Esophagus muscularis mucosa (tissue), 4 donors: Measurements from ENCODE around the gene PHYKPL. TPM values are rescaled to one million over a fixed set of nuclear protein-coding genes. Genes with fewer than 3 reads are reported as not detected.

Experiments
- DNase-seq: peaks from one replicate; pipeline ENCODE4 v3.0.0-alpha.2; 2017; ENCODE audit errors: extremely low spot score
- H3K27ac ChIP-seq, 4 donors: fragments of 200-600 bp; sonication (generic); replicated peaks in 1 of 4; 1 replicate in 3 of 4; 2 replicates in 1 of 4; pipeline ENCODE4 v1.5.1; 2016 to 2019; ENCODE audit warnings: mild to moderate bottlenecking in 1 of 4
- H3K27me3 ChIP-seq, 4 donors: fragments of 200-600 bp; sonication (generic); one replicate each; pipeline versions ENCODE4 v1.5.1 to v1.6.0; 2016 to 2019
- H3K36me3 ChIP-seq, 4 donors: fragments of 200-600 bp; sonication (generic); one replicate each; pipeline ENCODE4 v1.5.1; 2016 to 2019
- H3K4me1 ChIP-seq, 4 donors: fragments of 200-600 bp; sonication (generic); one replicate each; pipeline ENCODE4 v1.5.1; 2016 to 2019
- H3K4me3 ChIP-seq, 4 donors: fragments of 200-600 bp; sonication (generic); 1 replicate in 2 of 4; 2 replicates in 2 of 4; pipeline ENCODE4 v1.5.1; 2016 to 2019; ENCODE audit warnings: mild to moderate bottlenecking in 4 of 4, moderate library complexity in 1 of 4
- H3K9me3 ChIP-seq, 4 donors: fragments of 200-600 bp; sonication (generic); 1 replicate in 3 of 4; 2 replicates in 1 of 4; pipeline ENCODE4 v1.5.1; 2016 to 2019
- EP300 ChIP-seq: sonication (generic); formaldehyde crosslinking; IDR thresholded peaks from one replicate; pipeline ENCODE4 v1.6.1; 2017; ENCODE audit warnings: antibody characterized with exemption
- POLR2A ChIP-seq: fragments of 450-650 bp; IDR thresholded peaks from one replicate; pipeline ENCODE4 v1.6.1; 2017; ENCODE audit warnings: antibody characterized with exemption, moderate library complexity, mild to moderate bottlenecking, low read depth
- POLR2AphosphoS5 ChIP-seq, 2 donors: sonication (generic); formaldehyde crosslinking; IDR thresholded peaks; one replicate each; pipeline ENCODE4 v1.6.1; 2017; ENCODE audit warnings: antibody characterized with exemption in 2 of 2
- WGBS: methylation state at CpG from one replicate; pipeline ENCODE4 v1.1.5; 2018; 5-methylcytosine and 5-hydroxymethylcytosine counted together
- intact Hi-C: fragments of 100-400 bp; cut with DNase I; formaldehyde crosslinking; loops from one replicate; pipeline ENCODE4 v1.15.1; 2023
- total RNA-seq, 4 donors: library from RNA; depleted of rRNA; stranded (reverse); fragments of >200 nt; gene quantifications; one replicate each; pipeline versions ENCODE4 v1.1.0 to v1.2.1, GENCODE V29; 2016
- TF ChIP-seq, protein P1 (sequence below), 3 experiments: fragments of 200-600 bp in 2 of 3; fragments of 450-650 bp in 1 of 3; sonication (generic) in 2 of 3; IDR thresholded peaks; one replicate each; pipeline ENCODE4 v1.5.1; 2017 to 2019; ENCODE audit warnings: antibody characterized with exemption in 3 of 3, mild to moderate bottlenecking in 2 of 3, moderate library complexity in 1 of 3

The PHYKPL gene
- total RNA-seq, 4 donors from 2014 or later: 27.4 to 45.1 (median 37.5) TPM

DNA sequence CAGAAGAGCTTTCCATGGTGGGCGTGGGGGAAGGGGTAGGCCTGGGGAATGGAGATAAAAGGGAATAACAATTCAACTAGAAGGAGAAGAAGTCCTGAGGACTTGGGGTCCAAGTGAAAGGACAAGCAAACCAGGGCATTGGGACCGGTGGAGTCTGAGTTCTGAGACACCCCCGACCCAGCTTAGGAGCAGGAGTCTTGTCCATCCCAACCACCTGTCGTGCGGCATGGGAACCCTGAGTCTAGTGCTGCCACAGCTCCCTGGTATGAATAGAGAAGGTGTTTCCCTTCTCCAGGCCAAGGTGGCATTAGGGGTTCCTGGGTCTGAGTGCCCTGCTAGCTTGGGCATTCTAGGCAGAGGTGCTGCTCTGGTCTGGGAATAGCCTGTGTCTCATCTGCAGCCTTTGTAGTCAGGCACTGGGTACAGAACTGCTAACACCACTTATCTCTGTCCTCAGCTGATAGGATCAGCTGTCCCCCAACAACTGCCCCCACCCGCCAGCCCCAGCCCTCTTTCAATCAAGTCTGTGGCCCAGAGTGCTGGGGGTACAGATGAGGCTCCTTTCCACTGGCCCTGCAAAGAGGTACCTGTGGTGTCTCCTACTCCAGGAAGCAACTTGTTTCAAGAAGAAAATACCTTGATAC lies 18.3 kb downstream of the PHYKPL start:
- Histone ChIP-seq H3K9me3 (no peaks in the 10 kb centered on the region), H3K27ac (no peak overlapping the region), H3K4me3 (no peak overlapping the region), H3K36me3 (peaks cover 61 to 95% (median 82%) of the 10 kb centered on the region in 4 donors), H3K4me1 (peaks cover 0 to 12% (median 0%) of the 10 kb centered on the region in 4 donors), H3K27me3 (no peaks in the 10 kb centered on the region)
- WGBS: 94% methylated on average over 4 of the region's 6 CpGs
- intact Hi-C loops: no loop called here
- DNase-seq: no peak
- TF ChIP-seq POLR2AphosphoS5 (IDR thresholded peaks at IDR 0.05) (no peak), POLR2A (no peak), EP300 (no peak)
- TF ChIP-seq, protein P1, sequence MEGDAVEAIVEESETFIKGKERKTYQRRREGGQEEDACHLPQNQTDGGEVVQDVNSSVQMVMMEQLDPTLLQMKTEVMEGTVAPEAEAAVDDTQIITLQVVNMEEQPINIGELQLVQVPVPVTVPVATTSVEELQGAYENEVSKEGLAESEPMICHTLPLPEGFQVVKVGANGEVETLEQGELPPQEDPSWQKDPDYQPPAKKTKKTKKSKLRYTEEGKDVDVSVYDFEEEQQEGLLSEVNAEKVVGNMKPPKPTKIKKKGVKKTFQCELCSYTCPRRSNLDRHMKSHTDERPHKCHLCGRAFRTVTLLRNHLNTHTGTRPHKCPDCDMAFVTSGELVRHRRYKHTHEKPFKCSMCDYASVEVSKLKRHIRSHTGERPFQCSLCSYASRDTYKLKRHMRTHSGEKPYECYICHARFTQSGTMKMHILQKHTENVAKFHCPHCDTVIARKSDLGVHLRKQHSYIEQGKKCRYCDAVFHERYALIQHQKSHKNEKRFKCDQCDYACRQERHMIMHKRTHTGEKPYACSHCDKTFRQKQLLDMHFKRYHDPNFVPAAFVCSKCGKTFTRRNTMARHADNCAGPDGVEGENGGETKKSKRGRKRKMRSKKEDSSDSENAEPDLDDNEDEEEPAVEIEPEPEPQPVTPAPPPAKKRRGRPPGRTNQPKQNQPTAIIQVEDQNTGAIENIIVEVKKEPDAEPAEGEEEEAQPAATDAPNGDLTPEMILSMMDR (IDR thresholded peaks at IDR 0.05): no peak

DNA sequence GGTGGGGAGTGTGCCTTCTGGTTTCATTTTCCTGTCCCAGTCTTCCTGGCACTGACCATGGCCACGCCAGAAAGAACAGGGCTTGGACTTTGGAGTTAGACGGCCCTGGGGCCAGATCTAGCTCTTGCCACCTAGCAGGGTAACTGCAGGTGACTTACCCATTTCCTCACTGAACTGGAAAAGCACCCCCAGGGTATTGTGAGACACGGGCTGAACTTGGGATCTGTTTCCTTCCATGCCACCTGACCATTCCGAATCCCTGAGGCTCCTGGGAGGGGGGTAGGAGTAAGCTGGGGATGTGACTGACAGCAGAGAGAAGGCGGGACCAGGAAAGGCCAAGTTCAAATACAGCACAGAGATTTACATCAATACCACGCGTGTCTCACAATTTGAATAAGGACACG lies 18.9 kb downstream of the PHYKPL start:
- peaks cover 66 to 97% (median 87%) of the 10 kb centered on the region in 4 donors for H3K36me3 ChIP-seq
- H3K27ac ChIP-seq: no peak overlapping the region
- no peaks in the 10 kb centered on the region for H3K9me3 ChIP-seq
- 83% methylated on average over 8 of the region's 8 CpGs for WGBS
- intact Hi-C loops: no loop called here
- peaks cover 0 to 14% (median 0%) of the 10 kb centered on the region in 4 donors for H3K4me1 ChIP-seq
- DNase-seq: no peak
- TF ChIP-seq EP300: no peak
- no peak for TF ChIP-seq POLR2A
- no peak for TF ChIP-seq POLR2AphosphoS5 (IDR thresholded peaks at IDR 0.05)
- TF ChIP-seq, protein P1 (IDR thresholded peaks at IDR 0.05): no peak
- H3K27me3 ChIP-seq: no peaks in the 10 kb centered on the region
- no peak overlapping the region for H3K4me3 ChIP-seq

DNA sequence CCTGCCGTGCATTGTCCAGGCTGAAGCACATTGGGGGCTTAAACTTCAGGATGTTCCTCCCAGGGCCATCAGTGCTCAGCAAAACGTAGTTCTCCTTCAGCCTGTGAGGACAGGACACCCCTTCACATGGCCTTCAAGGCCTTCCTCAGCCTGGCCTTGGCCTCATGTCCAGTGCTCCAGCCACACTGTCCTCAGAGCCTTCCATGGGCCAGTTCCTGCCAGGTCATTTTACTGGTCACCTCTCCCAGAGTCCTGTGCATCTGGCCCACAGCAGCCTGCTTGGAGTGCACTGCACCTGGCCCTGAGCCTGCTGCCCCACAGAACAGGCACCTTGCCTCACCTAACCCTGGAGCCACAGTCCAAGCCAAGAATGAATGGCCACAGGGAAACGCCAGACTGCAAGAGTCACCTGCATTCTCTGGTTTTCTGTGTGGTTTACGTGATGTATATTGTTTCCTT lies 19.6 kb downstream of the PHYKPL start:
- no peak for TF ChIP-seq EP300
- no peak for TF ChIP-seq POLR2AphosphoS5 (IDR thresholded peaks at IDR 0.05)
- no peak for TF ChIP-seq POLR2A
- peaks cover 72 to 97% (median 90%) of the 10 kb centered on the region in 4 donors for H3K36me3 ChIP-seq
- no peaks in the 10 kb centered on the region for H3K27me3 ChIP-seq
- H3K4me3 ChIP-seq: no peak overlapping the region
- H3K27ac ChIP-seq: no peak overlapping the region
- intact Hi-C loops: no loop called here
- WGBS: 59% methylated on average over 4 of the region's 4 CpGs
- no peaks in the 10 kb centered on the region for H3K9me3 ChIP-seq
- peaks cover 0 to 21% (median under 1%) of the 10 kb centered on the region in 4 donors for H3K4me1 ChIP-seq
- DNase-seq: no peak

DNA sequence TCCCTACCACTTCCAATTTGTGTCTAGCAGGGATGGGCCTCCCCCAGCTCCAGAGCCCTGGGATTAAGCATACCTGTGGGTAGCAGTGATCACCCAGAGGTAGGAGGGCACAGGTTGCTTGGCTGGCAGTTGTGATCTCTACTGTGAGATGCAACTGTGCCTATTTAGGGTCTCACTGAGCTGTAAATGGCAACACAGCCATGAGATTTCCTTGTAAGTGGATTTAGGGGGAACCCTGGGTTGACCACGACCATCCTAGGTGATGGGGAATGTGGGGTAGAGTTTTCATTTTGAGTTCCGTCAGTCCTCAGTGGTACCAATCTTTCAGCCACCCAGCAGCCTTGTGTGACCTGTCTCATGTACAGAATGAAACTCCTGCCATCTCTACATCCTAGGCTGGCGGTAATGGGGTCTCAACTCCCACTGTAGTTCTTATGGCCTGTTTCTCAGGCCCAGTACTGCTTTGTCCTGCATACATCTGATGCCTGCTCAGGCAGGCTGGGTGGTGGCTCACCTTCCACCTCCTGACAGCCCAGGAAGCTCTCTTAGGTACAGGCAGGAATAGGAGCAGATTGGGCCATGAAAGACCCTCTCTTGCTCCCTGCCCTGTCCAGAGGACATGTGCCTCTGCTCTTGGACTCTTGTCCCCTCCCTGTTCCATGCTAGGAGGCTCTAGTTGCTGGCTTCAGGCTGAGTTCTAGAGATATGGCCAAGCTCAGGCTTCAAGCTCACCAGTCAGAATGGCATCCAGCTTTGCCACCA lies 20.2 kb downstream of the PHYKPL start:
- Histone ChIP-seq H3K4me3 (no peak overlapping the region), H3K9me3 (no peaks in the 10 kb centered on the region), H3K36me3 (peaks cover 75 to 100% (median 95%) of the 10 kb centered on the region in 4 donors), H3K4me1 (peaks cover 3 to 27% (median 6%) of the 10 kb centered on the region in 4 donors), H3K27ac (no peak overlapping the region), H3K27me3 (no peaks in the 10 kb centered on the region)
- TF ChIP-seq, protein P1 (IDR thresholded peaks at IDR 0.05): no peak
- TF ChIP-seq EP300: no peak
- TF ChIP-seq POLR2A: no peak
- no peak for TF ChIP-seq POLR2AphosphoS5 (IDR thresholded peaks at IDR 0.05)
- DNase-seq: no peak
- intact Hi-C loops: no loop called here
- 81% methylated on average over 3 of the region's 3 CpGs for WGBS
